WTC11 (cell line): ENCODE data around the gene SMG9. TPM values are rescaled to one million over a fixed set of nuclear protein-coding genes. Genes with fewer than 3 reads are reported as not detected.

ENCODE experiments used
- ATAC-seq: fragments of 200-7000 bp; cut with Tn5 transposase; 2 replicates; pipeline ENCODE4 v1.10.0; 2021; ENCODE audit warnings: mild to moderate bottlenecking, moderate library complexity
- CTCF ChIA-PET: fragments of 300-600 bp; sonication (Branson Sonifier 250); formaldehyde crosslinking; loops from one replicate; lab custom pipeline; 2021; ENCODE audit warnings: antibody characterized with exemption; lab: Charles Lee
- POLR2A ChIA-PET: fragments of 350-600 bp; sonication (Branson Sonifier 250); formaldehyde crosslinking; loops from one replicate; lab custom pipeline; 2021; ENCODE audit warnings: antibody characterized with exemption; lab: Charles Lee
- DNase-seq: peaks from one replicate; pipeline ENCODE4 v3.0.0; 2021; ENCODE audit warnings: low spot score
- H3K27ac Mint-ChIP-seq: 2 replicates; pipeline ENCODE4 v1.8.0; 2021; ENCODE audit warnings: mixed read lengths
- H3K27me3 Mint-ChIP-seq: 2 replicates; pipeline ENCODE4 v1.8.0; 2021; ENCODE audit warnings: low read depth, mild to moderate bottlenecking, moderate library complexity, mixed read lengths
- H3K36me3 Mint-ChIP-seq: 2 replicates; pipeline ENCODE4 v1.8.0; 2021; ENCODE audit warnings: mixed read lengths
- H3K4me1 Mint-ChIP-seq: 2 replicates; pipeline ENCODE4 v1.8.0; 2022; ENCODE audit warnings: mixed read lengths
- H3K4me3 Mint-ChIP-seq: 2 replicates; pipeline ENCODE4 v1.8.0; 2021; ENCODE audit warnings: mild to moderate bottlenecking, moderate library complexity, mixed read lengths
- H3K9me3 Mint-ChIP-seq: 2 replicates; pipeline ENCODE4 v1.8.0; 2021; ENCODE audit warnings: mixed read lengths
- ATF1 ChIP-seq: sonication (generic); formaldehyde crosslinking; IDR thresholded peaks from 2 replicates; pipeline ENCODE4 v1.8.1; 2023; ENCODE audit warnings: mild to moderate bottlenecking, moderate library complexity, missing genetic modification reagents
- ATF6 ChIP-seq: sonication (generic); formaldehyde crosslinking; IDR thresholded peaks from 2 replicates; pipeline ENCODE4 v1.8.1; 2023; ENCODE audit warnings: mild to moderate bottlenecking, missing genetic modification reagents
- CREB1 ChIP-seq: sonication (generic); formaldehyde crosslinking; IDR thresholded peaks from 2 replicates; pipeline ENCODE4 v1.8.0; 2023; ENCODE audit warnings: mild to moderate bottlenecking, missing genetic modification reagents
- ETV6 ChIP-seq: sonication (generic); formaldehyde crosslinking; IDR thresholded peaks from 2 replicates; pipeline ENCODE4 v1.8.1; 2022; ENCODE audit warnings: mild to moderate bottlenecking, missing genetic modification reagents
- FOXK1 ChIP-seq: sonication (generic); formaldehyde crosslinking; IDR thresholded peaks from 2 replicates; pipeline ENCODE4 v1.8.0; 2022; ENCODE audit warnings: mild to moderate bottlenecking, moderate library complexity, missing genetic modification reagents
- GTF2I ChIP-seq: fragments of 250-450 bp; sonication (Bioruptor Pico); conservative IDR thresholded peaks from 2 replicates; pipeline ENCODE4 v1.4.0; 2021; ENCODE audit warnings: mild to moderate bottlenecking
- IRF2 ChIP-seq: sonication (generic); formaldehyde crosslinking; IDR thresholded peaks from 2 replicates; pipeline ENCODE4 v1.8.0; 2022; ENCODE audit warnings: low read depth, missing genetic modification reagents, borderline replicate concordance
- KAT7 ChIP-seq: sonication (generic); formaldehyde crosslinking; IDR thresholded peaks from 2 replicates; pipeline ENCODE4 v1.8.1; 2023; ENCODE audit warnings: missing genetic modification reagents, mild to moderate bottlenecking, borderline replicate concordance
- MAX ChIP-seq: sonication (generic); formaldehyde crosslinking; IDR thresholded peaks from 2 replicates; pipeline ENCODE4 v1.8.0; 2022; ENCODE audit warnings: mild to moderate bottlenecking, missing genetic modification reagents
- MXD4 ChIP-seq: fragments of 250-450 bp; sonication (Bioruptor Pico); IDR thresholded peaks from 2 replicates; pipeline ENCODE4 v1.8.0; 2021; ENCODE audit warnings: mild to moderate bottlenecking, moderate library complexity, borderline replicate concordance
- MYBL2 ChIP-seq: sonication (generic); formaldehyde crosslinking; IDR thresholded peaks from 2 replicates; pipeline ENCODE4 v1.8.1; 2023; ENCODE audit warnings: mild to moderate bottlenecking, moderate library complexity, missing genetic modification reagents
- NFE2L1 ChIP-seq: sonication (generic); formaldehyde crosslinking; IDR thresholded peaks from 2 replicates; pipeline ENCODE4 v1.8.1; 2023; ENCODE audit warnings: missing genetic modification reagents
- NR1H2 ChIP-seq: sonication (generic); formaldehyde crosslinking; IDR thresholded peaks from 2 replicates; pipeline ENCODE4 v1.9.0; 2021; ENCODE audit warnings: mild to moderate bottlenecking, moderate library complexity, missing genetic modification reagents
- OVOL2 ChIP-seq: fragments of 250-450 bp; sonication (Bioruptor Pico); IDR thresholded peaks from 2 replicates; pipeline ENCODE4 v1.9.0; 2021; ENCODE audit warnings: mild to moderate bottlenecking, borderline replicate concordance
- PRRX2 ChIP-seq: fragments of 250-450 bp; sonication (Bioruptor Pico); IDR thresholded peaks from 2 replicates; pipeline ENCODE4 v1.8.0; 2021; ENCODE audit warnings: mild to moderate bottlenecking
- RORB ChIP-seq: fragments of 250-450 bp; sonication (Bioruptor Pico); IDR thresholded peaks from 2 replicates; pipeline ENCODE4 v1.9.0; 2021; ENCODE audit warnings: mild to moderate bottlenecking
- SMAD3 ChIP-seq: sonication (generic); formaldehyde crosslinking; IDR thresholded peaks from 2 replicates; pipeline ENCODE4 v1.8.0; 2022; ENCODE audit warnings: missing genetic modification reagents, mild to moderate bottlenecking, borderline replicate concordance
- SOX15 ChIP-seq: fragments of 250-450 bp; sonication (Bioruptor Pico); IDR thresholded peaks from 2 replicates; pipeline ENCODE4 v1.9.0; 2021; ENCODE audit warnings: mild to moderate bottlenecking
- ZNF138 ChIP-seq: sonication (generic); formaldehyde crosslinking; conservative IDR thresholded peaks from 2 replicates; pipeline ENCODE4 v1.8.1; 2022; ENCODE audit warnings: mild to moderate bottlenecking, moderate library complexity, missing genetic modification reagents
- ZNF396 ChIP-seq: fragments of 250-450 bp; sonication (Bioruptor Pico); IDR thresholded peaks from 2 replicates; pipeline ENCODE4 v1.8.0; 2021; ENCODE audit warnings: mild to moderate bottlenecking, moderate library complexity, borderline replicate concordance
- ZNF423 ChIP-seq: fragments of 250-450 bp; sonication (Bioruptor Pico); IDR thresholded peaks from 2 replicates; pipeline ENCODE4 v2.1.2; 2022; ENCODE audit warnings: mild to moderate bottlenecking, moderate library complexity
- ZNF671 ChIP-seq: fragments of 250-450 bp; sonication (Bioruptor Pico); IDR thresholded peaks from 2 replicates; pipeline ENCODE4 v1.8.0; 2021; ENCODE audit warnings: mild to moderate bottlenecking
- total RNA-seq: library from RNA; stranded (reverse); gene quantifications from 3 replicates; pipeline ENCODE4 v1.2.3, GENCODE V29; 2021
- TF ChIP-seq, protein P1 (sequence below): sonication (generic); formaldehyde crosslinking; IDR thresholded peaks from 2 replicates; pipeline ENCODE4 v1.8.1; 2023; ENCODE audit warnings: mild to moderate bottlenecking, moderate library complexity, missing genetic modification reagents
- TF ChIP-seq, protein P2 (sequence below): sonication (generic); formaldehyde crosslinking; IDR thresholded peaks from 2 replicates; pipeline ENCODE4 v1.8.0; 2023; ENCODE audit warnings: missing genetic modification reagents
- TF ChIP-seq, protein P3 (sequence below): sonication (generic); formaldehyde crosslinking; IDR thresholded peaks from 2 replicates; pipeline ENCODE4 v1.8.1; 2022; ENCODE audit warnings: mild to moderate bottlenecking, moderate library complexity, missing genetic modification reagents
- TF ChIP-seq, protein P4 (sequence below): sonication (generic); formaldehyde crosslinking; IDR thresholded peaks from 2 replicates; pipeline ENCODE4 v1.8.1; 2023; ENCODE audit warnings: mild to moderate bottlenecking, missing genetic modification reagents

Gene SMG9
- total RNA-seq, 1 experiment from 2014 or later = 25.7 TPM

DNA sequence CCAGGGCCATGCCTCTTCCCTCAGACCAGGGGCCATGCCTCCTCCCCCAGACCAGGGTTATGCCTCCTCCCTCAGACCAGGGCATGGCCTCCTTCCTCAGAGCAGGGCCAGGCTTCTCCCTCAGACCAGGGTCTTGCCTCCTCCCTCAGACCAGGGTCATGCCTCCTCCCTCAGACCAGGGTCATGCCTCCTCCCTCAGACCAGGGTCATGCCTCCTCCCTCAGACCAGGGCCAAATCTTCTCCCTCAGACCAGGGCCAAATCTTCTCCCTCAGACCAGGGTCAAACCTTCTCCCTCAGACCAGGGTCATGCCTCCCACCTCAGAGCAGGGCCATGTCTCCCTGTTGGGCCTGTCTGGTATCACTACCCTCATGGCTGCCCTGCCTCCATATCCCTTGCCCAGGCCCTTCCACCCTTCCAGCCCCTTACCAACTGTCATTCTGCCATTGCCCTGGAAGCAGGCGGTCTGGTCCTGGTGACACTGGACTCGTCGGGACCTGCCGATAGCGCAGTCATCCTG lies 43.3 kb upstream of the SMG9 start:
- ATAC-seq (no peak), DNase-seq (no peak)
- H3K4me3 Mint-ChIP-seq = peak overlapping the region; percentile 80
- H3K4me1 Mint-ChIP-seq = peaks cover 5% of the 10 kb centered on the region; the same call in 1 of the 2 replicates
- no peak overlapping the region for H3K27ac Mint-ChIP-seq
- H3K27me3 Mint-ChIP-seq = peaks cover 86% of the 10 kb centered on the region
- ChIA-PET CTCF (no interaction called here), POLR2A (no interaction called here)
- no peaks in the 10 kb centered on the region for H3K36me3 Mint-ChIP-seq
- TF ChIP-seq IRF2 = no peak
- no peak for TF ChIP-seq ZNF423 (CRISPR knock-in tag)
- no peak for TF ChIP-seq ETV6 (CRISPR knock-in tag)
- TF ChIP-seq ZNF138 (CRISPR knock-in tag) = no peak
- TF ChIP-seq OVOL2 (CRISPR knock-in tag) = no peak
- no peak for TF ChIP-seq ZNF396 (CRISPR knock-in tag)
- TF ChIP-seq MXD4 (CRISPR knock-in tag) = no peak
- no peak for TF ChIP-seq ATF6 (CRISPR knock-in tag)
- no peak for TF ChIP-seq NR1H2 (CRISPR knock-in tag)
- TF ChIP-seq PRRX2 (CRISPR knock-in tag) = no peak
- no peak for TF ChIP-seq SOX15 (CRISPR knock-in tag)
- TF ChIP-seq, protein P1, sequence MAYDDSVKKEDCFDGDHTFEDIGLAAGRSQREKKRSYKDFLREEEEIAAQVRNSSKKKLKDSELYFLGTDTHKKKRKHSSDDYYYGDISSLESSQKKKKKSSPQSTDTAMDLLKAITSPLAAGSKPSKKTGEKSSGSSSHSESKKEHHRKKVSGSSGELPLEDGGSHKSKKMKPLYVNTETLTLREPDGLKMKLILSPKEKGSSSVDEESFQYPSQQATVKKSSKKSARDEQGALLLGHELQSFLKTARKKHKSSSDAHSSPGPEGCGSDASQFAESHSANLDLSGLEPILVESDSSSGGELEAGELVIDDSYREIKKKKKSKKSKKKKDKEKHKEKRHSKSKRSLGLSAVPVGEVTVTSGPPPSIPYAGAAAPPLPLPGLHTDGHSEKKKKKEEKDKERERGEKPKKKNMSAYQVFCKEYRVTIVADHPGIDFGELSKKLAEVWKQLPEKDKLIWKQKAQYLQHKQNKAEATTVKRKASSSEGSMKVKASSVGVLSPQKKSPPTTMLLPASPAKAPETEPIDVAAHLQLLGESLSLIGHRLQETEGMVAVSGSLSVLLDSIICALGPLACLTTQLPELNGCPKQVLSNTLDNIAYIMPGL (CRISPR knock-in tag) = no peak
- no peak for TF ChIP-seq KAT7 (CRISPR knock-in tag)
- no peak for TF ChIP-seq ZNF671
- TF ChIP-seq, protein P2, sequence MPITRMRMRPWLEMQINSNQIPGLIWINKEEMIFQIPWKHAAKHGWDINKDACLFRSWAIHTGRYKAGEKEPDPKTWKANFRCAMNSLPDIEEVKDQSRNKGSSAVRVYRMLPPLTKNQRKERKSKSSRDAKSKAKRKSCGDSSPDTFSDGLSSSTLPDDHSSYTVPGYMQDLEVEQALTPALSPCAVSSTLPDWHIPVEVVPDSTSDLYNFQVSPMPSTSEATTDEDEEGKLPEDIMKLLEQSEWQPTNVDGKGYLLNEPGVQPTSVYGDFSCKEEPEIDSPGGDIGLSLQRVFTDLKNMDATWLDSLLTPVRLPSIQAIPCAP (CRISPR knock-in tag) = no peak
- peaks cover 4% of the 10 kb centered on the region; the same call in 1 of the 2 replicates for H3K9me3 Mint-ChIP-seq

DNA sequence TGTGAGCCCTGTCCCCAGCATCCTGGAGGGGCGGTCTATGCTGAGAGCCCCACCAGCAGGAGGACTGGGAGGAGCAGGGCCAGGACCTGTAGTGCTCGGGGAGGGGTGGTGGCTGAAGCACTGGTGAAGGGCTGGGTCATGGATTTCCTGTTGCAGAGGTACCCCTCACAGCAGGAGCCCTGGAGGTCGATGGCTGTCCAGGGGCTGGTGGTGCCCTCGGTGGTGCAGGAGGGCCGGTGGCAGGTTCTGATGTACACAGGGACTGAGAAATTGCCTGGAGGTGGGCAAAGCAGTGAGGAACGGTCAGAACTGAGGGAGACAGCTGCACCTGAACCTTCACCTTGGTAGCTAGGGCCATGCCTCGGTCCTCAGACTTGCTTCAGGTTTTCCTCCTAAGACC lies 42.8 kb upstream of the SMG9 start:
- H3K36me3 Mint-ChIP-seq = no peaks in the 10 kb centered on the region
- TF ChIP-seq ZNF671 (no peak), NFE2L1 (CRISPR knock-in tag) (no peak), ATF1 (CRISPR knock-in tag) (no peak), GTF2I (no peak), MYBL2 (CRISPR knock-in tag) (no peak), MAX (CRISPR knock-in tag) (no peak), CREB1 (no peak), NR1H2 (CRISPR knock-in tag) (no peak), RORB (no peak), SMAD3 (no peak), FOXK1 (CRISPR knock-in tag) (no peak), OVOL2 (CRISPR knock-in tag) (no peak)
- TF ChIP-seq, protein P3, sequence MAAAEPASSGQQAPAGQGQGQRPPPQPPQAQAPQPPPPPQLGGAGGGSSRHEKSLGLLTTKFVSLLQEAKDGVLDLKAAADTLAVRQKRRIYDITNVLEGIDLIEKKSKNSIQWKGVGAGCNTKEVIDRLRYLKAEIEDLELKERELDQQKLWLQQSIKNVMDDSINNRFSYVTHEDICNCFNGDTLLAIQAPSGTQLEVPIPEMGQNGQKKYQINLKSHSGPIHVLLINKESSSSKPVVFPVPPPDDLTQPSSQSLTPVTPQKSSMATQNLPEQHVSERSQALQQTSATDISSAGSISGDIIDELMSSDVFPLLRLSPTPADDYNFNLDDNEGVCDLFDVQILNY (CRISPR knock-in tag) = no peak
- TF ChIP-seq, protein P4, sequence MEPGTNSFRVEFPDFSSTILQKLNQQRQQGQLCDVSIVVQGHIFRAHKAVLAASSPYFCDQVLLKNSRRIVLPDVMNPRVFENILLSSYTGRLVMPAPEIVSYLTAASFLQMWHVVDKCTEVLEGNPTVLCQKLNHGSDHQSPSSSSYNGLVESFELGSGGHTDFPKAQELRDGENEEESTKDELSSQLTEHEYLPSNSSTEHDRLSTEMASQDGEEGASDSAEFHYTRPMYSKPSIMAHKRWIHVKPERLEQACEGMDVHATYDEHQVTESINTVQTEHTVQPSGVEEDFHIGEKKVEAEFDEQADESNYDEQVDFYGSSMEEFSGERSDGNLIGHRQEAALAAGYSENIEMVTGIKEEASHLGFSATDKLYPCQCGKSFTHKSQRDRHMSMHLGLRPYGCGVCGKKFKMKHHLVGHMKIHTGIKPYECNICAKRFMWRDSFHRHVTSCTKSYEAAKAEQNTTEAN (CRISPR knock-in tag) = no peak
- TF ChIP-seq, protein P1 (CRISPR knock-in tag) = no peak
- H3K4me3 Mint-ChIP-seq = peak overlapping the region; percentile 80; the same call in 1 of the 2 replicates
- no peak overlapping the region for H3K27ac Mint-ChIP-seq
- ATAC-seq (no peak), DNase-seq (no peak)
- H3K9me3 Mint-ChIP-seq = peaks cover 4% of the 10 kb centered on the region; the same call in 1 of the 2 replicates
- H3K27me3 Mint-ChIP-seq = peaks cover 85% of the 10 kb centered on the region
- peaks cover 5% of the 10 kb centered on the region; the same call in 1 of the 2 replicates for H3K4me1 Mint-ChIP-seq
- POLR2A ChIA-PET = no interaction called here
- CTCF ChIA-PET = interaction anchor here (1.0 to 1.7 kb wide), 3 partner anchors 12 to 52 kb away, joined by 3 to 6 read pairs (median 6); no protein-coding TSS in a partner anchor
